Gastrocnemius medialis (tissue), 4 donors: ENCODE measurements around the gene TSSC4.

ENCODE experiments used
- CTCF ChIP-seq, 5 experiments: fragments of 450-650 bp in 3 of 5; fragments of 200-600 bp in 2 of 5; sonication (generic) in 2 of 5; IDR thresholded peaks in 4 of 5; conservative IDR thresholded peaks in 1 of 5; 1 replicate in 4 of 5; 2 replicates in 1 of 5; pipeline ENCODE4 v1.5.1; 2016 to 2019; ENCODE audit warnings: antibody characterized with exemption in 5 of 5, mild to moderate bottlenecking in 3 of 5, moderate library complexity in 3 of 5
- POLR2A ChIP-seq, 2 donors: fragments of 450-650 bp; IDR thresholded peaks; one replicate each; pipeline ENCODE4 v1.6.1; 2017; ENCODE audit warnings: antibody characterized with exemption in 2 of 2, mild to moderate bottlenecking in 2 of 2, moderate library complexity in 2 of 2

- no peak for TF ChIP-seq CTCF (IDR thresholded peaks at IDR 0.05 in 4 of 5, conservative IDR thresholded peaks at IDR 0.05 in 1 of 5)
- TF ChIP-seq POLR2A (IDR thresholded peaks at IDR 0.05): no peak
Measured at GRCh38 chr11:2363130-2363529, 37.4 kb upstream of the TSSC4 start.
